Neural cell (in vitro differentiated cells): ENCODE data around the gene TRAPPC2. TPM values are rescaled to one million over a fixed set of nuclear protein-coding genes. Genes with fewer than 3 reads are reported as not detected.

Experiments used
- H2AFZ ChIP-seq: fragments of 200-600, 300-800 bp; sonication (generic), shearing (Covaris generic); 2 replicates; pipeline ENCODE4 v1.6.0; 2014; ENCODE audit warnings: low read depth, mild to moderate bottlenecking, antibody characterized with exemption, low read length, moderate library complexity
- H3F3A ChIP-seq: fragments of 200-600 bp; shearing (Covaris generic); 2 replicates; pipeline ENCODE4 v1.6.1; 2016; ENCODE audit warnings: mild to moderate bottlenecking, moderate library complexity, mixed read lengths, antibody characterized with exemption, low read length; ENCODE audit not compliant: insufficient read depth, poor library complexity, severe bottlenecking
- H3K27ac ChIP-seq: fragments of 200-600, 300-800 bp; sonication (generic), shearing (Covaris generic); 2 replicates; pipeline ENCODE4 v1.5.1; 2014; ENCODE audit warnings: mild to moderate bottlenecking, low read length, moderate library complexity
- H3K27me3 ChIP-seq: fragments of 300-800, 200-600 bp; sonication (generic), shearing (Covaris generic); 2 replicates; pipeline ENCODE4 v1.6.0; 2014; ENCODE audit warnings: mild to moderate bottlenecking, low read depth, low read length, moderate library complexity; ENCODE audit not compliant: insufficient read depth
- H3K36me3 ChIP-seq: fragments of 300-800, 200-600 bp; sonication (generic), shearing (Covaris generic); 2 replicates; pipeline ENCODE4 v1.5.1; 2014; ENCODE audit warnings: mild to moderate bottlenecking, antibody characterized with exemption, low read length, moderate library complexity; ENCODE audit not compliant: insufficient read depth
- H3K4me2 ChIP-seq: fragments of 300-800, 200-600 bp; sonication (generic), shearing (Covaris generic); 2 replicates; pipeline ENCODE4 v1.6.0; 2014; ENCODE audit warnings: mild to moderate bottlenecking, low read length
- H3K4me3 ChIP-seq: fragments of 300-800, 200-600 bp; sonication (generic), shearing (Covaris generic); 2 replicates; pipeline ENCODE4 v1.5.1; 2014; ENCODE audit warnings: mild to moderate bottlenecking, low read length, moderate library complexity
- H3K79me2 ChIP-seq: fragments of 200-600 bp; shearing (Covaris generic); replicated peaks from 2 replicates; pipeline ENCODE4 v1.6.0; 2014; ENCODE audit warnings: mild to moderate bottlenecking, low read length, moderate library complexity; ENCODE audit not compliant: insufficient read depth
- H3K9ac ChIP-seq: fragments of 300-800, 200-600 bp; sonication (generic), shearing (Covaris generic); 2 replicates; pipeline ENCODE4 v1.6.1; 2016; ENCODE audit warnings: mild to moderate bottlenecking, low read length, mixed read lengths
- H3K9me2 ChIP-seq: fragments of 200-600 bp; shearing (Covaris generic); 2 replicates; pipeline ENCODE4 v1.6.1; 2016; ENCODE audit warnings: mild to moderate bottlenecking, low read length, mixed read lengths; ENCODE audit not compliant: insufficient read depth
- H3K9me3 ChIP-seq: fragments of 200-600, 300-800 bp; sonication (generic), shearing (Covaris generic); 2 replicates; pipeline ENCODE4 v1.6.1; 2016; ENCODE audit warnings: mild to moderate bottlenecking, mixed run types, low read length, moderate library complexity, mixed read lengths
- H4K20me1 ChIP-seq: fragments of 200-600 bp; shearing (Covaris generic); 2 replicates; pipeline ENCODE4 v1.6.1; 2016; ENCODE audit warnings: mild to moderate bottlenecking, mixed run types; ENCODE audit not compliant: insufficient read depth
- EP300 ChIP-seq: fragments of 450-650 bp; conservative IDR thresholded peaks from 2 replicates; pipeline ENCODE4 v1.6.1; 2014; ENCODE audit warnings: antibody characterized with exemption, mild to moderate bottlenecking, moderate library complexity; ENCODE audit not compliant: poor library complexity, severe bottlenecking
- EZH2 ChIP-seq: fragments of 200-600, 300-800 bp; shearing (Covaris generic), sonication (generic); IDR thresholded peaks from 2 replicates; pipeline ENCODE4 v1.6.1; 2014; ENCODE audit warnings: antibody characterized with exemption, low read length, borderline replicate concordance, mild to moderate bottlenecking; ENCODE audit not compliant: insufficient read depth, poor library complexity, severe bottlenecking
- MXI1 ChIP-seq: fragments of 450-650 bp; conservative IDR thresholded peaks from 2 replicates; pipeline ENCODE4 v1.6.1; 2014; ENCODE audit warnings: antibody characterized with exemption, mild to moderate bottlenecking; ENCODE audit not compliant: poor library complexity, severe bottlenecking
- POLR2AphosphoS5 ChIP-seq: IDR thresholded peaks from 2 replicates; pipeline ENCODE4 v1.6.1; 2012
- RAD21 ChIP-seq: fragments of 450-650 bp; conservative IDR thresholded peaks from 2 replicates; pipeline ENCODE4 v1.6.1; 2014; ENCODE audit warnings: antibody characterized with exemption, mild to moderate bottlenecking, moderate library complexity
- SMC3 ChIP-seq: fragments of 450-650 bp; conservative IDR thresholded peaks from 2 replicates; pipeline ENCODE4 v1.6.1; 2014; ENCODE audit warnings: antibody characterized with exemption, mild to moderate bottlenecking, moderate library complexity; ENCODE audit not compliant: poor library complexity
- TAF1 ChIP-seq: IDR thresholded peaks from 2 replicates; pipeline ENCODE4 v1.6.1; 2012; ENCODE audit warnings: low read depth
- polyA plus RNA-seq: library from polyadenylated mRNA; depleted of rRNA; stranded (reverse); fragments of >200 nt; gene quantifications from 2 replicates; pipeline ENCODE4 v1.2.3, GENCODE V29; 2014
- TF ChIP-seq, protein P1 (sequence below): IDR thresholded peaks from 2 replicates; pipeline ENCODE4 v1.6.1; 2012; ENCODE audit warnings: borderline replicate concordance
- TF ChIP-seq, protein P2 (sequence below): fragments of 450-650 bp; IDR thresholded peaks from 2 replicates; pipeline ENCODE4 v1.5.1; 2014; ENCODE audit warnings: antibody characterized with exemption, mild to moderate bottlenecking, moderate library complexity; ENCODE audit not compliant: poor library complexity, severe bottlenecking

TRAPPC2 gene
- polyA plus RNA-seq, 1 donor from 2014 or later = 94.2 TPM

DNA sequence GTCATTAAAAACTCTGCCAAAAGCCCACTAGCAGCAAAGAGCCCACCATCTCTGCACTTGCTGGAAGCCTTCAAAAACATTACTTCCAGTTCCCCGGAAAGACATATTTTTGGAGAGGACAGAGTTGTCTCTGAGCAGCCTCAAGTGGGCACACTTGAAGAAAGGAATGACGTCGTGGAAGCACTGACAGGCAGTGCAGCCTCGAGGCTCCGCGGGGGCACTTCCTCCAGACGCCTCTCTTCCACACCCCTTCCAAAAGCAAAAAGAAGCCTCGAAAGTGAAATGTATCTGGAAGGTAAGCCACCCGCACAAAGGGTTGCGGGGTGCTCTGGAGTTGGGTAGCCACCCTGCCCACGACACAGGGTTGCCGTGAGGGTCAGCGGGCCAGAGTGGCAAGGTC lies 26.0 kb upstream of the TRAPPC2 start:
- no peaks in the 10 kb centered on the region for H3F3A ChIP-seq
- H3K4me3 ChIP-seq = no peak overlapping the region
- no peaks in the 10 kb centered on the region for H3K36me3 ChIP-seq
- TF ChIP-seq POLR2AphosphoS5 = no peak
- TF ChIP-seq MXI1 = no peak
- TF ChIP-seq RAD21 = no peak
- TF ChIP-seq, protein P1, sequence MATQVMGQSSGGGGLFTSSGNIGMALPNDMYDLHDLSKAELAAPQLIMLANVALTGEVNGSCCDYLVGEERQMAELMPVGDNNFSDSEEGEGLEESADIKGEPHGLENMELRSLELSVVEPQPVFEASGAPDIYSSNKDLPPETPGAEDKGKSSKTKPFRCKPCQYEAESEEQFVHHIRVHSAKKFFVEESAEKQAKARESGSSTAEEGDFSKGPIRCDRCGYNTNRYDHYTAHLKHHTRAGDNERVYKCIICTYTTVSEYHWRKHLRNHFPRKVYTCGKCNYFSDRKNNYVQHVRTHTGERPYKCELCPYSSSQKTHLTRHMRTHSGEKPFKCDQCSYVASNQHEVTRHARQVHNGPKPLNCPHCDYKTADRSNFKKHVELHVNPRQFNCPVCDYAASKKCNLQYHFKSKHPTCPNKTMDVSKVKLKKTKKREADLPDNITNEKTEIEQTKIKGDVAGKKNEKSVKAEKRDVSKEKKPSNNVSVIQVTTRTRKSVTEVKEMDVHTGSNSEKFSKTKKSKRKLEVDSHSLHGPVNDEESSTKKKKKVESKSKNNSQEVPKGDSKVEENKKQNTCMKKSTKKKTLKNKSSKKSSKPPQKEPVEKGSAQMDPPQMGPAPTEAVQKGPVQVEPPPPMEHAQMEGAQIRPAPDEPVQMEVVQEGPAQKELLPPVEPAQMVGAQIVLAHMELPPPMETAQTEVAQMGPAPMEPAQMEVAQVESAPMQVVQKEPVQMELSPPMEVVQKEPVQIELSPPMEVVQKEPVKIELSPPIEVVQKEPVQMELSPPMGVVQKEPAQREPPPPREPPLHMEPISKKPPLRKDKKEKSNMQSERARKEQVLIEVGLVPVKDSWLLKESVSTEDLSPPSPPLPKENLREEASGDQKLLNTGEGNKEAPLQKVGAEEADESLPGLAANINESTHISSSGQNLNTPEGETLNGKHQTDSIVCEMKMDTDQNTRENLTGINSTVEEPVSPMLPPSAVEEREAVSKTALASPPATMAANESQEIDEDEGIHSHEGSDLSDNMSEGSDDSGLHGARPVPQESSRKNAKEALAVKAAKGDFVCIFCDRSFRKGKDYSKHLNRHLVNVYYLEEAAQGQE = no peak
- TF ChIP-seq, protein P2, sequence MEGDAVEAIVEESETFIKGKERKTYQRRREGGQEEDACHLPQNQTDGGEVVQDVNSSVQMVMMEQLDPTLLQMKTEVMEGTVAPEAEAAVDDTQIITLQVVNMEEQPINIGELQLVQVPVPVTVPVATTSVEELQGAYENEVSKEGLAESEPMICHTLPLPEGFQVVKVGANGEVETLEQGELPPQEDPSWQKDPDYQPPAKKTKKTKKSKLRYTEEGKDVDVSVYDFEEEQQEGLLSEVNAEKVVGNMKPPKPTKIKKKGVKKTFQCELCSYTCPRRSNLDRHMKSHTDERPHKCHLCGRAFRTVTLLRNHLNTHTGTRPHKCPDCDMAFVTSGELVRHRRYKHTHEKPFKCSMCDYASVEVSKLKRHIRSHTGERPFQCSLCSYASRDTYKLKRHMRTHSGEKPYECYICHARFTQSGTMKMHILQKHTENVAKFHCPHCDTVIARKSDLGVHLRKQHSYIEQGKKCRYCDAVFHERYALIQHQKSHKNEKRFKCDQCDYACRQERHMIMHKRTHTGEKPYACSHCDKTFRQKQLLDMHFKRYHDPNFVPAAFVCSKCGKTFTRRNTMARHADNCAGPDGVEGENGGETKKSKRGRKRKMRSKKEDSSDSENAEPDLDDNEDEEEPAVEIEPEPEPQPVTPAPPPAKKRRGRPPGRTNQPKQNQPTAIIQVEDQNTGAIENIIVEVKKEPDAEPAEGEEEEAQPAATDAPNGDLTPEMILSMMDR = no peak
- no peak for TF ChIP-seq EP300
- TF ChIP-seq TAF1 = no peak
- no peak for TF ChIP-seq EZH2
- TF ChIP-seq SMC3 = no peak
- H2AFZ ChIP-seq = no peak overlapping the region
- H3K9me3 ChIP-seq = no peaks in the 10 kb centered on the region
- H4K20me1 ChIP-seq = no peaks in the 10 kb centered on the region
- H3K27me3 ChIP-seq = no peaks in the 10 kb centered on the region
- no peaks in the 10 kb centered on the region for H3K79me2 ChIP-seq
- no peak overlapping the region for H3K27ac ChIP-seq
- no peaks in the 10 kb centered on the region for H3K9me2 ChIP-seq
- no peak overlapping the region for H3K9ac ChIP-seq
- no peak overlapping the region for H3K4me2 ChIP-seq

DNA sequence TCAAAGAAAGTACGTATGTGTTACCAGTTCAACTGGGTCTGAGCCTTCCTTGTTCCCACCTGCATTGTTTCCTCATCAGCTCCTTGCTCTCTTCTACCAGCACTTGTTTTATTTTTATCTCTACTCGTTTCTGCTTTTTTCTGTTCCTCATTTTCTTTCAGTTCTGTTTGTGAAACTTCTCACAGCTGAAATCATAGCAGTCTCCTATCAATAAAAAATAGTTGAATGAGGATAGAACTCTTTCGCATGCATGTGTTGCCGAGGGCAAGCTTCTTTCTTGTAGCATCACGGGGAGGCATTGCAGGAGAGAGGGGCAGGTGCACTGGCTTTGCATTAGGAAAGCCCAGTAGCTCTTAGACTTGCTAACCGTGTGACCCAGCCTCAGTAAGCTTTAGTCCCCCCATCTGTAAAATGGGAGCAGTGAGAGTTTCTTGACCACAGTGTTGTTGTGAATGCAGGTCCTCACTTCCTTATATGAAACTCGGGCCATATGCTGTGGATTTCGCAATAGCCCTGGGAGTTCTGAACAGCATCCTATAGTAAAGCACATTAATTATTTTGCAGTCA lies 24.8 kb upstream of the TRAPPC2 start:
- Histone ChIP-seq H3K79me2 (no peaks in the 10 kb centered on the region), H3K36me3 (no peaks in the 10 kb centered on the region), H3K27me3 (no peaks in the 10 kb centered on the region)

More for the DNA sequence above, 24.8 kb upstream of the TRAPPC2 start:
- Histone ChIP-seq H3K27ac (no peak overlapping the region), H4K20me1 (no peaks in the 10 kb centered on the region), H3K9me2 (no peaks in the 10 kb centered on the region), H3K9me3 (no peaks in the 10 kb centered on the region), H3K9ac (no peak overlapping the region), H2AFZ (no peak overlapping the region), H3K4me2 (no peak overlapping the region), H3F3A (no peaks in the 10 kb centered on the region), H3K4me3 (no peak overlapping the region)
- TF ChIP-seq, protein P1 = no peak
- TF ChIP-seq EZH2 (no peak), MXI1 (no peak), SMC3 (no peak), EP300 (no peak), POLR2AphosphoS5 (no peak), RAD21 (no peak), TAF1 (no peak)
- TF ChIP-seq, protein P2 = no peak
